SKM-1 (cell line): Measurements from ENCODE around the gene NEAT1.

ENCODE experiments used
- DNase-seq: peaks from one replicate; lab custom pipeline; 2025; ENCODE audit not compliant: unreplicated experiment; lab: John Stamatoyannopoulos, UW

Gene NEAT1

DNA sequence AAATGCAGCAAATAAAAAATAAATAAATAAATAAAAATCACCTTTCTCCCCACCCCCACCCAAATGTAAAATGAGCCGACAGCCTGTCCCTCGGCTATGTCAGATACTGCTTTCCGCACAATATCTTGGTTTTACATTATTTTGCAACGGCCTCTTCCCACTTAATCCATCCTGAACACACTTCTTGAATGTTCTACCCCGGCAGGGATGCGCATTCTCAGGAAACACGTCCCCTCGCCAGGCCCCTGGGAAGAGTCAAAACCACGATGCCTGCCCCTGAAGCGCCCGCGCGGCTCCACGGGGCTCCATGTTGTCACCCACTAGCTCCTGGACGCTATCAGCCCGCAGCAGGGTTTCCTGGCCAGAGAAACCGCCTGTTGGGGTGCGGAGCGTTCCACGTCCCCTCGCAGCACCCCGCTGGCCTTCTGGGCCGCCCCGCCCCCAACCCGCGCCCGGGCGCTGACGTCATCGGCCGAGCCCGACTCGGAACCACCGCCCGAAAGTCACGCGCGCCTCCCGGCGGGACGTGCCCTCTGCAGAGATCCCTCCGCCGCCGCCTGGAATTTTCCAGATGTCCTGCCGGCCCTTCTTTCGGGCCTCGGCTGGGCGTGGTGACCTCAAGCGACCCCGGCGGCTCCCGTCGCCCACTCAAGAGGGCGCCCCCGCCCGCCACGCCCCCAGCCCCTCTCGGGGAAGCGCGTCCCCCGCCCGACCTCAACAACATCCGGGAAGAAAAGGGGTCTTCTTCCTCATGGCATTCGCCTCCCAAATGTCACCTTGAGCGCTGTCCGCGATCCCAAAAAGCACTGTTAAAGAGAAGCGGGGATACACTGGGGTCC, 585 bp upstream of the NEAT1 start:
- DNase-seq = peak; percentile 86

DNA sequence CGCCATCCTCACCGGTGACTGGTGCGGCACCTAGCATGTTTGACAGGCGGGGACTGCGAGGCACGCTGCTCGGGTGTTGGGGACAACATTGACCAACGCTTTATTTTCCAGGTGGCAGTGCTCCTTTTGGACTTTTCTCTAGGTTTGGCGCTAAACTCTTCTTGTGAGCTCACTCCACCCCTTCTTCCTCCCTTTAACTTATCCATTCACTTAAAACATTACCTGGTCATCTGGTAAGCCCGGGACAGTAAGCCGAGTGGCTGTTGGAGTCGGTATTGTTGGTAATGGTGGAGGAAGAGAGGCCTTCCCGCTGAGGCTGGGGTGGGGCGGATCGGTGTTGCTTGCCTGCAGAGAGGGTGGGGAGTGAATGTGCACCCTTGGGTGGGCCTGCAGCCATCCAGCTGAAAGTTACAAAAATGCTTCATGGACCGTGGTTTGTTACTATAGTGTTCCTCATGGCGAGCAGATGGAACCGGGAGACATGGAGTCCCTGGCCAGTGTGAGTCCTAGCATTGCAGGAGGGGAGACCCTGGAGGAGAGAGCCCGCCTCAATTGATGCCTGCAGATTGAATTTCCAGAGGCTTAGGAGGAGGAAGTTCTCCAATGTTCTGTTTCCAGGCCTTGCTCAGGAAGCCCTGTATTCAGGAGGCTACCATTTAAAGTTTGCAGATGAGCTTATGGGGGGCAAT, 1.1 kb downstream of the NEAT1 start:
- no peak for DNase-seq

DNA sequence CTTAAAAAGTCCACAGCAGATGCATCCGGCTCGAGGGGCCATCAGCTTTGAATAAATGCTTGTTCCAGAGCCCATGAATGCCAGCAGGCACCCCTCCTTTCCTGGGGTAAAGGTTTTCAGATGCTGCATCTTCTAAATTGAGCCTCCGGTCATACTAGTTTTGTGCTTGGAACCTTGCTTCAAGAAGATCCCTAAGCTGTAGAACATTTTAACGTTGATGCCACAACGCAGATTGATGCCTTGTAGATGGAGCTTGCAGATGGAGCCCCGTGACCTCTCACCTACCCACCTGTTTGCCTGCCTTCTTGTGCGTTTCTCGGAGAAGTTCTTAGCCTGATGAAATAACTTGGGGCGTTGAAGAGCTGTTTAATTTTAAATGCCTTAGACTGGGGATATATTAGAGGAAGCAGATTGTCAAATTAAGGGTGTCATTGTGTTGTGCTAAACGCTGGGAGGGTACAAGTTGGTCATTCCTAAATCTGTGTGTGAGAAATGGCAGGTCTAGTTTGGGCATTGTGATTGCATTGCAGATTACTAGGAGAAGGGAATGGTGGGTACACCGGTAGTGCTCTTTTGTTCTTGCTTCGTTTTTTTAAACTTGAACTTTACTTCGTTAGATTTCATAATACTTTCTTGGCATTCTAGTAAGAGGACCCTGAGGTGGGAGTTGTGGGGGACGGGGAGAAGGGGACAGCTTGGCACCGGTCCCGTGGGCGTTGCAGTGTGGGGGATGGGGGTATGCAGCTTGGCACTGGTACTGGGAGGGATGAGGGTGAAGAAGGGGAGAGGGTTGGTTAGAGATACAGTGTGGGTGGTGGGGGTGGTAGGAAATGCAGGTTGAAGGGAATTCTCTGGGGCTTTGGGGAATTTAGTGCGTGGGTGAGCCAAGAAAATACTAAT, 1.9 kb downstream of the NEAT1 start:
- no peak for DNase-seq

DNA sequence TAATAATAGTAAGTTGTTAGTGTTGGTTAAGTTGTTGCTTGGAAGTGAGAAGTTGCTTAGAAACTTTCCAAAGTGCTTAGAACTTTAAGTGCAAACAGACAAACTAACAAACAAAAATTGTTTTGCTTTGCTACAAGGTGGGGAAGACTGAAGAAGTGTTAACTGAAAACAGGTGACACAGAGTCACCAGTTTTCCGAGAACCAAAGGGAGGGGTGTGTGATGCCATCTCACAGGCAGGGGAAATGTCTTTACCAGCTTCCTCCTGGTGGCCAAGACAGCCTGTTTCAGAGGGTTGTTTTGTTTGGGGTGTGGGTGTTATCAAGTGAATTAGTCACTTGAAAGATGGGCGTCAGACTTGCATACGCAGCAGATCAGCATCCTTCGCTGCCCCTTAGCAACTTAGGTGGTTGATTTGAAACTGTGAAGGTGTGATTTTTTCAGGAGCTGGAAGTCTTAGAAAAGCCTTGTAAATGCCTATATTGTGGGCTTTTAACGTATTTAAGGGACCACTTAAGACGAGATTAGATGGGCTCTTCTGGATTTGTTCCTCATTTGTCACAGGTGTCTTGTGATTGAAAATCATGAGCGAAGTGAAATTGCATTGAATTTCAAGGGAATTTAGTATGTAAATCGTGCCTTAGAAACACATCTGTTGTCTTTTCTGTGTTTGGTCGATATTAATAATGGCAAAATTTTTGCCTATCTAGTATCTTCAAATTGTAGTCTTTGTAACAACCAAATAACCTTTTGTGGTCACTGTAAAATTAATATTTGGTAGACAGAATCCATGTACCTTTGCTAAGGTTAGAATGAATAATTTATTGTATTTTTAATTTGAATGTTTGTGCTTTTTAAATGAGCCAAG, 2.7 kb downstream of the NEAT1 start:
- peak; percentile 39 for DNase-seq

DNA sequence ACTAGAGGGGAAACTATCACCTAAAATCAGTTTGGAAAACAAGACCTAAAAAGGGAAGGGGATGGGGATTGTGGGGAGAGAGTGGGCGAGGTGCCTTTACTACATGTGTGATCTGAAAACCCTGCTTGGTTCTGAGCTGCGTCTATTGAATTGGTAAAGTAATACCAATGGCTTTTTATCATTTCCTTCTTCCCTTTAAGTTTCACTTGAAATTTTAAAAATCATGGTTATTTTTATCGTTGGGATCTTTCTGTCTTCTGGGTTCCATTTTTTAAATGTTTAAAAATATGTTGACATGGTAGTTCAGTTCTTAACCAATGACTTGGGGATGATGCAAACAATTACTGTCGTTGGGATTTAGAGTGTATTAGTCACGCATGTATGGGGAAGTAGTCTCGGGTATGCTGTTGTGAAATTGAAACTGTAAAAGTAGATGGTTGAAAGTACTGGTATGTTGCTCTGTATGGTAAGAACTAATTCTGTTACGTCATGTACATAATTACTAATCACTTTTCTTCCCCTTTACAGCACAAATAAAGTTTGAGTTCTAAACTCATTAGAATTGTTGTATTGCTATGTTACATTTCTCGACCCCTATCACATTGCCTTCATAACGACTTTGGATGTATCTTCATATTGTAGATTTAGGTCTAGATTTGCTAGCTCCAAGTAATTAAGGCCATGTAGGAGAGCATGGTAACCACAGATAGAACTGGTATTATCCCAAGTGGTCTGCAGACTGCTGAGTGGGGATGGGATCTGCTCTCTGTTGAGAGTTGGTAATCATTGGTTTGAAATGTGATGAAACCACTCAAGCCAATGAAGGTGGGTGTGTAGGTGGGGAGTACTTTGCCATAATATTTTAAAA, 3.6 kb downstream of the NEAT1 start:
- peak; percentile 98 for DNase-seq

DNA sequence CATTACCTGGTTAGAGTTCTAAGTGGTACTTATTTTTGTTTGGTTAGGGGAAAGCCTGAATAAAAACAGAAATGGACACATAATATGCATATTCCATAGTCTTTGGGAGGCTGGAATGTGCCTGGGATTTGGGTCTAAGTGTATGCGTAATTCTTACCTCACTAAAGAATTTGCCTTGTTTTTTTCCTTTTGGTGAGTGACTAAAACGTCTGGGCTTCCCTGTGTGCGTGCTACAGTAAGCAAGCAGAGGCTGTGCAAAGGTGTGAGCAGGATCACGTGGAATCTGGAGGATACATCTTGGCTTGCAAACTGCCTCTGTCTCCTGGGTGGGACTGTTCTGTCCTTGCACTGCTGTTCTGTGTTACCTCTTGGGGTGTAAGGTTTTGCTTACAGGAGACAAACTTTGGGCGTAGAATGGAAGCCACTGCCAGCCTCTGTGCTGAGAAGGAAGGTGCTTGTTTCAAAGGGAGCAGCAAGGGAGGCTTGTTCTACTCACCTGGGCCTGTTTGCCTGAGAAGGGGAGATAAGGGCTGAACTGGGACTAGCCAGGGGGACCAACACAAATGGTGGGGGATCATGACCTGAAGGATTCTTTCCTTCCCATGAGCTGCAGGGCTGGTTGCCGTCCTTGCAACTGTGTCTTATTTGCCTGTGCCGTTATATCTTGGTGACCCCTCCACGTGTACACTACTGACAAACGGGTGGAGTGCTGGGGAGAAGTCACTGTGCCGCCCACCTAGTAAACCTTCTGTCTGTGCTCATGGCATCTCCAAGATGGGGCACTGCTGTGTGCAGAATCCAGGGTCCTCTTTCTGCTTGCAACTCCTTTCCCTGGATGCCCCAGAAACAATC, 4.5 kb downstream of the NEAT1 start:
- no peak for DNase-seq

DNA sequence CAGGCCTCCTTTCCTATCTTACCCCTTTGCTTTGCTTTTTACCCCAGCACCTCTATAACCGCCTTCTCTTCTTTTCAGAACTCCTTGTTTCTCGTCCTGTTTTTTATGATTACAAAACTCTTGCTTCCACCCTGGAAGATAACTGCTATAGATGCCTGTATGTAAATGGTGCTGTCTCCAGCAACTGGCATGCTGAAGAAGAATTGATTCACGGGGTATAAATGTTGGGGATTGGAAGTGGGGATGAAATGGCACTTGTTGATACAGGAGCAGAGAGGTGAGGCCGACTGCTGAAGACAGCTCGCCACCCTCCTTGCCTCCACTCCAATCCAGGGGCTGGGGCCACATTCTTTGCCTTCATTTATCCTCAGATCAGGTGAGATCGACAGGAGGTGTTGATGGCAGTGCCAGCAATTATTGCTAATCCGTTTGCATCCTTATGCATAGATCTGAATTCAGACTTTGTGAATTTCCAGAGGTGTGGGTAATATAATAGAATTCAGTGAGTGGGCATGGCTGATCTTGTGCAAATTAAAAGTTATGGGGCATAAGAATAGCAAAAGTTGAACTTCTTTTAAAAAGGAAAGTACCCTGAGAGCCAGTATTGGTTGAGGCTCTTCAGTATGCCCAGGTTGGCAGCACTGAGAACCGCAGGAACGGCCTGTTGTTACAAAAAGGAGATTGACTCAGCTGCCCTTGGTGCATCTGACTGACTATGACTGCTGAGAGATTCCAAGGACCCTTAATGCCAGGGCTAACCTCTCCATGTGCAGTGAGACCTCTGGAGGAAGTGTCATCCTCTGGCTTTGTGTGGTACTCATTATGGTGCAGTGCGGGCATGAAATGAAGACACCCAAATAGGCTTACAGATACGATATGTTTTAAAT, 5.3 kb downstream of the NEAT1 start:
- no peak for DNase-seq

DNA sequence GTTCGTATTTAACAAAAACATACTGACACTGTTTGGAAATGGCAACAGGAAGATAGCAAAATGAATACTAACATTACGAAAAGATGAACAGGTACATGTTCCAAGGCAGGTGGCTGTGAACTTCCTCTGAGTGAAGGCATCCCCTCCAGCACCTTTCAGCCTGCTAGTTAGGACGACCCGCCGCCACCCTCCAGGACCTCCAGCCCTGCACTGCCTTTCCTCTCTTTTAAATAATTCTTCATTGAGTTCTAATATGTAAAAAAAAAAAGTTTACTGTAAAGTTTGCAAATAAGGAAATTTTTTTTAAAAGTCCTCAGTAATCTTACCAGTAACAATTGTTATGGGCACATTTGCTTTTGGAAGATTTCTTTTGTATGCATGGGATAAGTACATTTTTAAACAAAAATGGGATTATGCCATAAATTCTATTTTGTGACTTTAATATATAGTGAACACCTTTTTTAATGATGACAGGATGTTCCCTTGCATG, 6.0 kb downstream of the NEAT1 start:
- DNase-seq = no peak

DNA sequence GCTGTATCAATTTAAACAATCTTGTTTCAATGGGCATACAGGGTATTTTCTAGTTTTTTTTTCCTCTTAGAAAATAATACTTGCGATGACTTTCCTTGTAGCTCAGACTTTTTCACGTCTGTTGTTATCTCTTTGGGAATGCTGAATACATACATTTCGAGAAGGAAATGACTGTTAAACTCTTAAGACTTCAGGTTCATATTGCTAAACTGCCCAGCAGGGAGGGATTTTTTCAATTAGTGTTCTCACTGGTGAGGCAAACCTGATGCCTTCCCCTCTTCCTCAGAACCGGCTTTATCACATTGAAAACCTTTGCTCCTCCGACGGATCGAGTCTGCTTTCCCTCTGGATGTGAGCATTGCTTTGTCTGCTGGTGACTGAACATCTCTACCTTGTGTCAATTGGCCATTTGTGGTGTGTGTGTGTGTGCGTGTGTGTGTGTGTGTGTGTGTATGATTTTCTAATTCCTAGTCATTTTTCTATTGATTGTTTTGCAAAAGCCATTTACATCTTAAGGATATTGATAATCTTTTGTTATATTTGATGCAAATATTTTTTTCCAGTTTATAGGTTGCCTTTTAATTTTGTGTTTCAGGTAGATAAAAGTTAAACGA, 6.6 kb downstream of the NEAT1 start:
- DNase-seq = no peak

DNA sequence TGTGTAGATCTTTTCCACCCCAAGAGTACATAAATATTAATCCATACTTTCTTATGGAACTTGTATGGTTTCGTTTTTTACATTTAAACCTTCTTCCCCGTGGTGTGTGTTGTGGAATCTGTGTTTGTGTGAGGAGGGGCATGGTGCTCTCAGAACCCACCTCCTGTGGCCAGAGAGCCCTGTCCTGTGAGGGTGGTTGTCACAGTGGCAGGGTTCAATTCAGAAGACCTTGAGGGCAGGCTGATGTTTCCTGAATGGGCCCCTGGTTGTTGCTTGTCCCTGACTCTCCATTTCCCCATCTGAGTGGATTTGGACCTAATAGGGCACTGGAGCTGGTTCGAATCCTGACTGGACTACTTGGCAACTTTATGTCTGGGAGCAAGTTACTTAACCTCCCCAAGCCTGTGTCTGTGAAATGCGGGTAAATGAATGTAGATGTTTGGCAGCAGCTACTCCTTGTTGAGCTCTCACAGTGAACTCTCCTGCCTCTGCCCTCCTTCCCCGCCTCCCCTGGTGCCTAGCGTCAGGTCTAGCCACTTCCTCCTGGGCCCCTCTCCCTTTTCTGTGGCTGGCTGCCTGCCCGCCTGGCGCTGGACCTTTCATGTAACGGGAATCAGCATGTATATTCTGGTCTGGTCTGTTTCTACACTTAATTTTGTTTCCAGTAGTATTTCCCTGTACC, 7.3 kb downstream of the NEAT1 start:
- peak; percentile 61 for DNase-seq

DNA sequence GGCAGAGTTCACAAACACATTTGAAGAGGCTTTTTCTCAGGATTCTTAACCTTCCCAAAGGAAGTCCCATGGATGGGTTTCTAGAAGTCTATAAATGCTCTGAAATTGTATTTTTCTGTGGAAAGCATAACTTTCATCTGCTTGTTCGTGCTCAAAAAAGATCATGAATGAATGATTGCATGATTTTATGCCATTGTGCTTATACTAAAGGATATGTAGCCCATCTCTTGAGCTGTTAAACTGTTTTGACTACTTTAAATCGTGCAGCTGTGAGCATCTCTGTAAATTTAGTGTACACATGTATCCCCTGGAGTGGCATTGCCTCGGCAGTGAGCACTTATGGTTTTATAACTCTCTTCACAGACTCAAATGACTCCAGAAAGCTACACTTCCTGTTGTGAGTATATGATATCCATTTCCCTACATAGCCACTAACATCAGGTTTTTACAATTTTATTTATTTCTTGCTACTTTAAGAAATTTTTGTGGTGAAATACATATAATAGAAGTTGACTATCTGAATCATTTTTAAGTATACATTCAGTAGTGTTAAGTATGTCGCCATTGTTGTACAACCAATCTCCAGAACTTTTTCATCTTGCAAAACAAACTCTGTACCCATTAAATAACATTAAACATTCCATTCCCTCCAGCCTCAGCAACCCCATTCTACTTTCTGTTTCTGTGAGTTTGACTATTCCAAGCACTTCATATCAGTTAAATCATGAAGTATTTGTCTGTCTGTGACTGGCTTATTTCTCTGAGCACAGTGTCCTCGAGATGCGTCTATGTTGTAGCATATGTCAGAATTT, 8.0 kb downstream of the NEAT1 start:
- no peak for DNase-seq

DNA sequence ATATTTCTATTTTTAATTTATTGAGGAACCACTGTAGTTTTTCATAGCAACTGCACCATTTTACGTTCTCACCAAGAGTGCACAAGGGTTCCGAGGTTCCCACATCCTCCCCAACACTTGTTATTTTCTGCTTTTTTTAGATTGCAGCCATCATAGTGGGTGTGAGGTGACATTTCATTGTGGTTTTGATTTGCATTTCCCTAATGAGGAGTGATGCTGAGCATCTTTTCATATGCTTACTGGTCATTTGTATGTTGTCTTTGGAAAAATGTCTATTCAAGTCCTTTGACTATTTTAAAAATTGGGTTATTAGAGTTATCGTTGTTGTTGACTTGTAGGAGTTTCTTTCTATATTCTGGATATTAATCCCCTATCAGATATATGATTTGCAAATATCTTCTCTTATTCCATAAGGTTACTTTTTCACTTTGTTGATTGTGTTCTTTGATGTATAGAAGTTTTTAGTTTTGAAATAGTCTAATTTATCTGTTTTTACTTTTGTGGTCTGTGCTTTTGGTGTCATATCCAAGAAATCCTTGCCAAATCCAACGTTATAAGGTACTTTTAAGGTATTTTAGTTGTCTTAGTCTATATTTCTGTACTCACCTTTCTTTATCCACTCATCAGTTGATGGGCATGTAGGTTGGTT, 9.0 kb downstream of the NEAT1 start:
- DNase-seq = no peak

DNA sequence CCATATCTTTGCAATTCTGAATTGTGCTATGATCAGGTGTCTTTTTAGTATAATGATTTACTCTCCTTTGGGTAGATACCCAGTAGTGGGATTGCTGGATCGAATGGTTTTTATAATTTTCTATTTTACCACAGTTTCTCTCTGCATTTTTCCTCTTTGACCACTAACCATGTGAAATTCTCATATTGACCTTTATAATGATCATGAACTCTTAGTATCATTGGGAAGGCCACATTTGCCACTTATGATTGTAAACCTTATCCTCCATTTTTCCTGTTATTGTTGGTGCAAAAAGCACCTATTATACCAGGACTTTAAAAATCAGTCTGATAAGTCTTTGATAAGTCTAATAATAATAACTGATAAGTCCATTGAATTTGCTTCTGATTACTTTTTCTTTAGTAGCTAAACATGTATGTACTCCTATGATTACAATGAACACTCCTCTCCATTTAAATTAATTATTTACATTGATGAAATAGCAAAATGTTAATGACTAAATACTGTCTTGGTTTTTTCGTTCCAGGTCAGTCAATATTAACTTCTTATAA, 9.6 kb downstream of the NEAT1 start:
- DNase-seq = no peak

DNA sequence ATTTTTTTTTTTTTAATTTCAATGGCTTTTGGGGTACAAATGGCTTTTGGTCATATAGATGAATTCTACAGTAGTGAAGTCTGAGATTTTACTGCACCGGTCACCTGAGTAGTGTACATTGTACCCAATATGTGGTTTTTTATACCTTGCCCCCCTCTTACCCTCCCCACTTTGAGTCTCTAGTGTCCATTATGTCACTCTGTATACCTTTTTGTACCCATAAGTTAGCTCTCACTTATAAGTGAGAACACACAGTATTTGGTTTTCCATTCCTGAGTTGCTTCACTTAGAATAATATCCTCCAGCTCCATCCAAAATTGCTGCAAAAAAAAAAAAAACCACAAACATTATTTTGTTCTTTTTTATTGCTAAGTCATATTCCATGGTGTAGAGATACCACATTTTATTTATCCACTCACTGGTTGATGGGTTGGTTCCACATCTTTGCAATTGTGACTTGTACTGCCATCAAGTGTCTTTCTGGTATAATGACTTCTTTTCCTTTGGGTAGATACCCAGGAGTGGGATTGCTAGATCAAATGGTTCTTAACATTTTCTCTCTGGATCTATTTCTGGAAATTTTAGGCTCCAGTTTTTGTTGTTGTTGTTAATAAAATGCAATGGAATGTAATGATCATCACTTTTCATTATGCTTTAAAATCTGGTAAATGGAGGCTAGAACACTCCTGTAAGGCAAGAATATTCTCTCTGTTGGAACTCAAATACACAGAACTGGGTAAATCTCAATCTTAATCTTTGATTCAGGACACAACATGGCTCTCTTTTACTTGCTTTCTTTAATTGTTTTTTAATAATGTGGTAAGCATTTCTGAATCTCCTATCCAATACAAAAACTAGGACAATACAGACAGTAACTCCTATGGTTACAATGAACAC, 10.3 kb downstream of the NEAT1 start:
- DNase-seq = peak; percentile 28
